ENCODE measurements around the gene ADAMTSL3. TPM values are rescaled to one million over a fixed set of nuclear protein-coding genes. Genes with fewer than 3 reads are reported as not detected.

ADAMTSL3 gene
- polyA plus RNA-seq, 1 experiment = 0.05 TPM

DNA sequence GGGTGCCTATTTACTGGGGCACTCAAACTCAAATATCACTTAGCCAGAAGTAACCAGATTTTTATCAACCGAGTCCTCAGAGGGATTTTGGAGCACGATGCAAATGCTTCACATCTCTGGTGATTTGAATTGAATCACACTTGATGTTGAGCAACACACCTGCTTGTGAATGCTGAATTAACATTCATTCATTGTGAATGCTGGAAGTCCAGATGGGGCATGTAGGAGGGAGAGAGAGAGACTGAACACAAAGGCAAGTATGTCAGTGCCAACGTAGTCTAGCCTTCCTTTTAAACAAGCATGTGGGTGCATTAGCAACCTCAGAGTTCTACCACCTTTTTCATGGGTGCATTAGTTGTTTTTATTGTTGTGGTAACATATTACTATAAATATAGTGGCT, 156.2 kb downstream of the ADAMTSL3 start:
- Histone ChIP-seq H3K27me3 (ENCODE audit: control insufficient read depth, insufficient read depth, low read length) (no peaks in the 10 kb centered on the region), H3K9me3 (ENCODE audit: control insufficient read depth, insufficient read depth, low read length) (no peaks in the 10 kb centered on the region), H3K4me3 (ENCODE audit: low read depth, low read length) (no peak overlapping the region), H3K27ac (ENCODE audit: low read depth, low read length) (no peak overlapping the region)
- TF ChIP-seq, protein P1, sequence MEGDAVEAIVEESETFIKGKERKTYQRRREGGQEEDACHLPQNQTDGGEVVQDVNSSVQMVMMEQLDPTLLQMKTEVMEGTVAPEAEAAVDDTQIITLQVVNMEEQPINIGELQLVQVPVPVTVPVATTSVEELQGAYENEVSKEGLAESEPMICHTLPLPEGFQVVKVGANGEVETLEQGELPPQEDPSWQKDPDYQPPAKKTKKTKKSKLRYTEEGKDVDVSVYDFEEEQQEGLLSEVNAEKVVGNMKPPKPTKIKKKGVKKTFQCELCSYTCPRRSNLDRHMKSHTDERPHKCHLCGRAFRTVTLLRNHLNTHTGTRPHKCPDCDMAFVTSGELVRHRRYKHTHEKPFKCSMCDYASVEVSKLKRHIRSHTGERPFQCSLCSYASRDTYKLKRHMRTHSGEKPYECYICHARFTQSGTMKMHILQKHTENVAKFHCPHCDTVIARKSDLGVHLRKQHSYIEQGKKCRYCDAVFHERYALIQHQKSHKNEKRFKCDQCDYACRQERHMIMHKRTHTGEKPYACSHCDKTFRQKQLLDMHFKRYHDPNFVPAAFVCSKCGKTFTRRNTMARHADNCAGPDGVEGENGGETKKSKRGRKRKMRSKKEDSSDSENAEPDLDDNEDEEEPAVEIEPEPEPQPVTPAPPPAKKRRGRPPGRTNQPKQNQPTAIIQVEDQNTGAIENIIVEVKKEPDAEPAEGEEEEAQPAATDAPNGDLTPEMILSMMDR (IDR thresholded peaks at IDR 0.05; ENCODE audit: low read depth, low read length) = no peak
- DNase-seq (ENCODE audit: low read depth, low spot score) = no peak
- CTCF ChIA-PET = no interaction called here
- POLR2A ChIA-PET = no interaction called here

DNA sequence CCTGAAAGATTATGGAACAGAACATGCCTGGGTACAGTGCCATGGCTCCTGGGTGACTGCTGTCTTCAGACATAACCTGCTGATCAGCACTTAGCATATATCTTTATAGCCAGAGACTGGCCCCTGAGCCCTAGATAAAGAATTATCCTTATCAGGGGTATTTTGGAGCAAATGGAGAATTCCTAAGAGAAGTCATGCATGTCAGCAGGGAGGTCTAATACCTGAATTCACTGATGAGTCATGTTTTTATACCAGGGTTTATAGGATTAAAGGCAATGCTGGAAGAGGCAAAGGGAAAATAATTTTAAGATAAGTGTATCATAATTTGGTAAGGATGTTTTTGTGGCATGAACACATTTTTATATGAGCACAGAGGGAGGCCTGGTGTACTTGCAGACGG, 159.8 kb downstream of the ADAMTSL3 start:
- Histone ChIP-seq H3K4me3 (ENCODE audit: low read depth, low read length) (no peak overlapping the region), H3K27ac (ENCODE audit: low read depth, low read length) (no peak overlapping the region), H3K9me3 (ENCODE audit: control insufficient read depth, insufficient read depth, low read length) (no peaks in the 10 kb centered on the region), H3K27me3 (ENCODE audit: control insufficient read depth, insufficient read depth, low read length) (peaks cover 3% of the 10 kb centered on the region)
- DNase-seq (ENCODE audit: low read depth, low spot score) = no peak
- POLR2A ChIA-PET = no interaction called here
- TF ChIP-seq, protein P1 (IDR thresholded peaks at IDR 0.05; ENCODE audit: low read depth, low read length) = no peak
- CTCF ChIA-PET = no interaction called here

DNA sequence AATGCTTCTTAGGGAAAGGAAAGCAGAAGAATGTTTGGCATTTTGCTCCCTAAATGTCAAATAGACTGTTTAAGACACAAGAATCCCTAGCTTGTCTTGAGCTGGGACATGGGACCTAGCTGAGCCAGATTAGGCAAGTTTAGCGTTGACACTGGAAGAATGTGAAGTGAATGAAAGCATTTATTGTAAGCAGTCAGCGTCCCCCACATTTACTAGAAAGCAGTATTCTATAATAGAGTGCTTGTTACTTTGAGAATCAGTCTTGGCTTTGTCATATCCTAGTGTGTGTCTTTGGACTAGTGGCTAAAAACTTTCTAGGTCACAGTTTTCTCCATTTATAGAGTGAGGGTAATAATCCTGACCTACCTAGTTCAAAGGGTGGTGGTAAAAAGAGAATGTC, 161.6 kb downstream of the ADAMTSL3 start:
- no peak overlapping the region for H3K4me3 ChIP-seq (ENCODE audit: low read depth, low read length)
- H3K27me3 ChIP-seq (ENCODE audit: control insufficient read depth, insufficient read depth, low read length) = peaks cover 3% of the 10 kb centered on the region
- ChIA-PET CTCF (no interaction called here), POLR2A (no interaction called here)
- no peak for DNase-seq (ENCODE audit: low read depth, low spot score)
- H3K9me3 ChIP-seq (ENCODE audit: control insufficient read depth, insufficient read depth, low read length) = no peaks in the 10 kb centered on the region
- TF ChIP-seq, protein P1 (IDR thresholded peaks at IDR 0.05; ENCODE audit: low read depth, low read length) = no peak
- no peak overlapping the region for H3K27ac ChIP-seq (ENCODE audit: low read depth, low read length)

DNA sequence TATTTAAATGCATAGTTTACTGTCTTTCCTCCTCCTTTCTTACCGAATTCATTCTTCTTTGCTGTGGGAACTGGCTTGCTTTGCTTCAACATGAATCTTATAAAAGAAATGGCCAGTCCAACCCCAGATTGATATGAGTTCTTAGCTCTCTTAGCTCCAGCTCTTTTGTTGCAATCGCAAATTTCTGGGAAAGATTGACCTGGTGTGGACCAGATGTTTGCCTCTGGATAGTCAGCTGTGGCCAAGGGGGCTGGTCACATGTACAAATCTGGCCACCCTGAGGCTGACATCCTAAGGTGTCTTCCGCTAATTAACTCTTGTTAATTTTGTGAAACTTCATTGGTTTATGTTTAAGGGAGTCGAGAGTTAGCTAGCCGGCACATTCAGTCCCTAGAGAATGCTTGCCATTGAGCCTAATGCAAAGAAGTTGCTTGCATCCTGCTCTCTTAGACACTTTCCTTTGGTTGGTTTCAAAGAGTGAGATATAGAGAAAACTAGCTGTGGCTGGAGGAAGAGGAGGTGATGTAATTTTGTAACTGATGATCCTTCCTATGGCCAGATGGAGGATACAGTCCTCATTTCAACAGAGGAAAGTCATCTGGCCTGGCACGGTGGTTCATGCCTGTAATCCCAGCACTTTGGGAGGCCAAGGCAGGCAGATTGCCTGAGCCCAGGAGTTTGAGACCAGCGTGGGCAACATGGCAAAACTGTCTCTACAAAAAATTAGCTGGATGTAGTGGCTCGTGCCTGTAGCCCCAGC, 162.4 kb downstream of the ADAMTSL3 start:
- TF ChIP-seq, protein P1 (IDR thresholded peaks at IDR 0.05; ENCODE audit: low read depth, low read length) = no peak
- no peak for DNase-seq (ENCODE audit: low read depth, low spot score)
- POLR2A ChIA-PET = no interaction called here

DNA sequence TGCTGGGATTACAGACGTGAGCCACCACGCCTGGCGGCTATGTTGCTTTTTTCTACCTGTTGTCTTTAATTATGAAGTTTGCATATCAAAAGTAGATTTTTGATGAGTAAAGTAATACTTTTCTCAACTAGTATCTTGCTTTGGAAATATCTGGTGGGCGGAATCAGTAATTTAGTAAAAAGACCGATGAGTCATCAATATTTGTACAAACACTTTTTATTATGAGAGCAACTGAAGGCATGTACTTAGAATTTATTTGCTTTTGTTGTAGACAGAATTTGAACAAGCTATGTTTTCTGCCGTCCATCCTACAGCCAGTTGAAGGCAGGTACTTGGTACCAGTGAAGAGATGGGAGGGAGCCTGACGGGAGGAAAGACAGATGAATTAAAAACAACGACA, 164.7 kb downstream of the ADAMTSL3 start:
- TF ChIP-seq, protein P1 (IDR thresholded peaks at IDR 0.05; ENCODE audit: low read depth, low read length) = no peak
- no peak for DNase-seq (ENCODE audit: low read depth, low spot score)
- Histone ChIP-seq H3K4me3 (ENCODE audit: low read depth, low read length) (no peak overlapping the region), H3K9me3 (ENCODE audit: control insufficient read depth, insufficient read depth, low read length) (no peaks in the 10 kb centered on the region), H3K27ac (ENCODE audit: low read depth, low read length) (no peak overlapping the region), H3K27me3 (ENCODE audit: control insufficient read depth, insufficient read depth, low read length) (peaks cover 3% of the 10 kb centered on the region)
- ChIA-PET POLR2A (no interaction called here), CTCF (interaction anchor here (0.7 kb wide), 1 partner anchor 18 kb away, joined by 3 read pairs; no protein-coding TSS in a partner anchor)

More for the DNA sequence above, 162.4 kb downstream of the ADAMTSL3 start:
- Histone ChIP-seq H3K27ac (ENCODE audit: low read depth, low read length) (no peak overlapping the region), H3K27me3 (ENCODE audit: control insufficient read depth, insufficient read depth, low read length) (peaks cover 3% of the 10 kb centered on the region), H3K9me3 (ENCODE audit: control insufficient read depth, insufficient read depth, low read length) (no peaks in the 10 kb centered on the region), H3K4me3 (ENCODE audit: low read depth, low read length) (no peak overlapping the region)
- CTCF ChIA-PET = no interaction called here

Data from AG04450 (cell line).